CD4-positive, alpha-beta T cell treated with Interleukin-4 for 4 hours (primary cell): ENCODE results near the gene SCAF4.
"Not testable (repeated sequence)": the region's sequence is repeated elsewhere in the genome, so short reads cannot be mapped to it uniquely, and the experiment has no call there.

ENCODE experiments used
- DNase-seq: peaks from one replicate; pipeline ENCODE4 v3.0.0-alpha.2; 2020

Gene SCAF4

GRCh38 chr21:31668651-31669491 lies 63.0 kb downstream of the SCAF4 start:
- no peak for DNase-seq

DNA sequence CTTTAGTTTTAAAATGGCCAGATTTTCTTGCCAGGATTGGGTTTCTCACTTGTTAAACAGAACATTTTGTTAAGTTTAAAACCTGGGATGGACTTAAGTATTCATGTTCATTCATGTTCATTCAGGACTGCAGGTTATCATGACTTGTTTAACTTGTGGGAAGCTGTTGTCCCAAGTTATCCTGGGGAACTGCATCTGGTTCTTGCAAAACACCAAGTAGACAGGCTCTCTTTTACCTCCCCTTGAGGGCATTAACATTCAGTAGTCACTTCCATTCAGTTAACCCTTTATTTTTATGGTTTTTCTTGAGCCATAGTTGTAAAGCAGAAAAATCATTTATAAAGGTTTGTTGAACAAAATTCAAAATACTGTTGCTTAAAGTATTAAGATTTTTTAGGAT lies 64.3 kb downstream of the SCAF4 start:
- DNase-seq: no peak

DNA sequence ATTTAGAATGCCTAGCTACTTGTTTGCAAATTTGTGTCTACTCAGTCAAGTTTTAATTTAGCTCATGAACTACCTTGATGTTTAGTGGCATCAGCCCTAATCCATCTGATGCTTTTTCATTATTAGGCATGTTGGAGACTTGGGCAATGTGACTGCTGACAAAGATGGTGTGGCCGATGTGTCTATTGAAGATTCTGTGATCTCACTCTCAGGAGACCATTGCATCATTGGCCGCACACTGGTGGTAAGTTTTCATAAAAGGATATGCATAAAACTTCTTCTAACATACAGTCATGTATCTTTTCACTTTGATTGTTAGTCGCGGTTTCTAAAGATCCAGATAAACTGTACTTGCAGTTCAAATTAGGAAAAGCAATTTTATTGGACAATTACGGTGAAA lies 64.8 kb downstream of the SCAF4 start:
- no peak for DNase-seq

- DNase-seq: no peak
These were observed 65.4 kb downstream of the SCAF4 start for GRCh38 chr21:31666445-31667010.

DNA sequence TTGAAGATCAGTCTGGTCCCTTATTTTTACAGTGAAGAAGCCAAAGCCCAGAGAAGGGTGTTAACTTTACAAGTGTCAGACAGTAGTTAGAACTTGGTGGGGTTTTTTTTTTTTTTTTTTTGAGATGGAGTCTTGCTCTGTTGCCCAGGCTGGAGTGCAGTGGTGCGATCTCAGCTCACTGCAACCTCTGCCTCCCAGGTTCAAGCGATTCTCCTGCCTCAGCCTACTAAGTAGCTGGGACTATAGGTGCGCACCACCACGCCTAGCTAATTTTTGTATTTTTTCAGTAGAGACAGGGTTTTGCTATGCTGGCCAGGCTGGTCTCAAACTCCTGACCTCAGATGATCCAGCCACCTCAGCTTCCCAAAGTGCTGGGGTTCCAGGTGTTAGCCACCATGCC lies 66.0 kb downstream of the SCAF4 start:
- DNase-seq: not testable (repeated sequence)

- peak; percentile 25 for DNase-seq
These were observed 66.5 kb downstream of the SCAF4 start for GRCh38 chr21:31665397-31665796.

DNA sequence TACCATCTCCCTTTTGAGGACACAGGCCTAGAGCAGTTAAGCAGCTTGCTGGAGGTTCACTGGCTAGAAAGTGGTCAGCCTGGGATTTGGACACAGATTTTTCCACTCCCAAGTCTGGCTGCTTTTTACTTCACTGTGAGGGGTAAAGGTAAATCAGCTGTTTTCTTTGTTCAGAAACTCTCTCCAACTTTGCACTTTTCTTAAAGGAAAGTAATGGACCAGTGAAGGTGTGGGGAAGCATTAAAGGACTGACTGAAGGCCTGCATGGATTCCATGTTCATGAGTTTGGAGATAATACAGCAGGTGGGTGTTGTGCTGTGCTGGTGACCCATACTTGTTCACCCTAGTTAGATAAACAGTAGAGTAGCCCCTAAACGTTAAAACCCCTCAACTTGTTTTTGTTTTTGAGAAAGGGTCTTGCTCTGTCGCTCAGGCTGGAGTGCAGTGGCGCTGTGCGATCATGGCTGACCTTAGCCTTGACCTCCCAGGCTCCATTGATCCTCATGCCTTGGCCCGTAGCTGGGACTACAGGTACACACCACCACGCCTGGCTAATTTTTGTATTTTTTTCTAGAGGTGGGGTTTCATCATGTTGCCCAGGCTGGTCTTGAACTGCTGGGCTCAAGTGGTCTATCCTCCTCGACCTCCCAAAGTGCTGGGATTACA lies 68.2 kb downstream of the SCAF4 start:
- DNase-seq: no peak

DNA sequence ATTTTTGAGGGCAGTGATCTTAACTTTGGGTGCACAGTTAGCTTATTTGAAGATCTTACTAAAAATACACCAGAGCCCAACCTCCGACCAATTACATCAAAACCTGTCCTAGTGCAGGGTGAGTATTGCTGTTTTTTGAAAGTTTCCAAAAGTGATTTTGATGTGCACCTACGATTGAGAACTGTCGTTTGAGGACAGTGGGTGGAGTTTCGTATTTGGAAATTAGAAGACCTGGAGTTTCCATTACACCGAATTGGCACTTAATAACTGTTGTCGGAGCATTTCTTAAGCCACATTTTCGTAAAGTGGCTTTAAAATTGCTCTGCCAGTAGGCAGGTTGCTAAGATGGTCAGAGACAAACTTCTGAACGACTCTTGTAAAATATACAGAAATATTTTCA lies 71.3 kb downstream of the SCAF4 start:
- DNase-seq: no peak

DNA sequence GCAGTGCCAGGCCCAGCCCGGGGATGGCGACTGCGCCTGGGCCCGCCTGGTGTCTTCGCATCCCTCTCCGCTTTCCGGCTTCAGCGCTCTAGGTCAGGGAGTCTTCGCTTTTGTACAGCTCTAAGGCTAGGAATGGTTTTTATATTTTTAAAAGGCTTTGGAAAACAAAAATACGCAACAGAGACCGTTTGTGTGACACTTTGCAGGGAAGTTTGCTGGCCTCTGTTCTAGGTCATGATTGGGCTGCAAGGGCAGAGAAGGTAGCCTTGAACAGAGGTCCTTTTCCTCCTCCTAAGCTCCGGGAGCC lies 71.7 kb downstream of the SCAF4 start:
- DNase-seq: no peak

GRCh38 chr21:31659536-31660258 lies 72.2 kb downstream of the SCAF4 start, which contains the start of gene SOD1:
Gene SOD1 (plus strand): TSS chr21:31659693. CDS start chr21:31659770, 77 bp downstream.
- peak; percentile 95 for DNase-seq

DNA sequence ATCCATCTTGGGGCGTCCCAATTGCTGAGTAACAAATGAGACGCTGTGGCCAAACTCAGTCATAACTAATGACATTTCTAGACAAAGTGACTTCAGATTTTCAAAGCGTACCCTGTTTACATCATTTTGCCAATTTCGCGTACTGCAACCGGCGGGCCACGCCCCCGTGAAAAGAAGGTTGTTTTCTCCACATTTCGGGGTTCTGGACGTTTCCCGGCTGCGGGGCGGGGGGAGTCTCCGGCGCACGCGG lies 72.7 kb downstream of the SCAF4 start:
- no peak for DNase-seq

DNA sequence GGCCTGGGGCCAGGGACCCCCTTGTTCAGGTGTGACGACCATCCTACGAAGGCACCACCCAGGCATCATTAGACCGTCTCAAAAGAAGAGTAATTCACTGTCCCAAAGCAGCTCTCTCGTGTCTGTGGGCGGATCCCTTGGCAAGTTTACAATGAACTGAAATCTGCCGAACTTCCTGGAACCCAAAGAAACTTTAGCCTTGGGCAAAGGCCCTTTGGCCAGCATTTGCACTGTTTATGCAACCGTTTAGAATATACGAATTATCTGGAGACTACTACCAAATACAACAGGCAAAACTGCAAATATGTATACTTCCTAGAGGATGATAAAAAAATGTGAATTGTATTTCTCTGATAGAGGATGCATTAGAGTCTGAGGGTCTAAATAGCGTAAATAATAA lies 73.9 kb downstream of the SCAF4 start:
- DNase-seq: no peak

- DNase-seq: peak; percentile 43
These were observed 75.5 kb downstream of the SCAF4 start for GRCh38 chr21:31656199-31657095.

DNA sequence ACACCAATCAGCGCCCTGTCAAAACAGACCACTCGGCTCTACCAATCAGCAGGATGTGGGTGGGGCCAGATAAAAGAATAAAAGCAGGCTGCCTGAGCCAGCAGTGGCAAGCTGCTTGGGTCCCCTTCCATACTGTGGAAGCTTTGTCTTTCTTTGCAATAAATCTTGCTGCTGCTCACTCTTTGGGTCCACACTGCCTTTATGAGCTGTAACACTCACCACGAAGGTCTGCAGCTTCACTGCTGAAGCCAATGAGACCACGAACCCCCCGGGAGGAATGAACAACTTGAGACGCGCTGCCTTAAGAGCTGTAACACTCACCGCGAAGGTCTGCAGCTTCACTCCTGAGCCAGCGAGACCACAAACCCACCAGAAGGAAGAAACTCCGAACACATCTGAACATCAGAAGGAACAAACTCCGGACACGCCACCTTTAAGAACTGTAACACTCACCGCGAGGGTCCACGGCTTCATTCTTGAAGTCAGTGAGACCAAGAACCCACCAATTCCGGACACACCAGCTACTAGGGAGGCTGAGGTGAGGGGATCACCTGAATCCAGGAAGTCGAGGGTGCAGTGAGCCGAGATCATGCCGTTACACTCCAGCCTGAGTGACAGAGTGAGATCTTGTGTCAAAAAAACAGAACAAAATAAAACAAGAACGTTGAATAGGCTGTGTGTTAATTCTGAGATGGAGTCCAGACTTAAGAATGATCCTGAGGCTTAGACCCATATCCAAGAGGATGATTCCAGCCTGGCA lies 76.9 kb downstream of the SCAF4 start:
- DNase-seq: peak; percentile 30

DNA sequence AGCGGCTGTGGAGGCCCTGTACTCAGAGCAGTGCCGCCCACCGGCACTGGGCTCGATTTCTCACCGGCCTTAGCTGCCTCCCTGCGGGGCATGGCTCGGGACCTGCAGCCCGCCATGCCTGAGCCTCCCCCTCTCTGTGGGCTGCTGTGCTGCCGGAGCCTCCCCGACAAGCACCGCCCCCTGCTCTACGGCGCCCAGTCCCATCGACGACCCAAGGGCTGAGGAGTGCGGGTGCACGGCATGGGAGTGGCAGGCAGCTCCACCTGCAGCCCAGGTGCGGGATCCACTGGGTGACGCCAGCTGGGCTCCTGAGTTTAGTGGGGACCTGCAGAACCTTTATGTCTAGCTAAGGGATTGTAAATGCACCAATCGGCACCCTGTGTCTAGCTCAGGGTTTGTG lies 77.6 kb downstream of the SCAF4 start:
- no peak for DNase-seq

- not testable (repeated sequence) for DNase-seq
These were observed 80.4 kb downstream of the SCAF4 start for GRCh38 chr21:31651491-31651890.

DNA sequence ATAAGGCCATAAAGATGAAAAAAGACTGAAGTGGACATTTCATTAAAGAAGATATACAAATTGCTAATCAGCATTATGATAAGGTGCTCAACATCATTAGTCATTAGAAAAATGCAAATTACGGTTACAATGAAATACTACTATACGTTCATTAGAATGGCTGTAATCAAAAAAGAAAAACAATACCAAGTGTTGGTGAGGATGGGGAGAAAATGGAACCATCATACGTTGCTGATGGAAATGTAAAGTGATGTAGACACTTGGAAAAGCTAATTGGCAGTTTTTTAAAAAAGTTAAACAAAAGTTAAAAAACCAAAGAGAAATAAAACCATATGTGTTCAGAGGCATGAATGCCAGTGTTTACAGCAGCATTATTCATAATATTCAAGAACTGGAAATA lies 81.0 kb downstream of the SCAF4 start:
- DNase-seq: no peak

DNA sequence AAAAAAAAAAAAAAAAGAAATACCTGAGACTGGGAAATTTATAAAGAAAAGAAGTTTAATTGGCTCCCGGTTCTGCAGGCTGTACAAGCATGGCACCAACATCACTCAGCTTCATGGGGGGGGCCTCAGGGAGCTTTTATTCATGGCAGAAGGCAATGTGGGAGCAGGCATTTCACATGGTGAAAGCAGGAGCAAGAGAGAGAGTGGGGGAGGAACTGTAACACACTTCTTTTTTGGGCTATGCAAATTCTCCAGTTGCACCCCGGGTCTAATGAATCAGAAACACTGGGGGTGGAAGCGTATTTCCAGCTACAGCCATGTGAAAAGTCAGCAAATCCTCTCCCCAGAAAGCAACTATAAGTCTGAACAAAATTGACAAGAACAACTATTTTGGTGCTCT lies 84.3 kb downstream of the SCAF4 start:
- DNase-seq: no peak

DNA sequence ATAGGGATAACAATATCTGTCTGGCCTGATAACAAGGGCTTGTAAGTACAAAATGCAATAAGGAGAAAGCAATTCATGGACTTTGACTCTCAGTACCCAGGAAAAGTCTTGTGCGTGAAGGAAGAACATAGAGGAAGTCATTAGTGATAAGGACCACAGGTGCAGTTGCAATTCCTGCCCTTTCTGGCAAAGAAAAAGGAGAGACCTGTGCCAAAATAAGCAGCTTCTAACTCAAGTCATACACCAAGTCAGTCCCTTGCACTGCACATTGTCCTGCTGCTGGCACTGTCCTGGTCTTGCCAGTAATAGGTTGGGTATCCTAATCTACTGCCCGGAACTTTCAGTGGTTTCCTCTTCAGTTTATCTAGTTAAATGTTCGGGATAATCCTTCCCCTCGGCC lies 87.3 kb downstream of the SCAF4 start:
- no peak for DNase-seq

DNA sequence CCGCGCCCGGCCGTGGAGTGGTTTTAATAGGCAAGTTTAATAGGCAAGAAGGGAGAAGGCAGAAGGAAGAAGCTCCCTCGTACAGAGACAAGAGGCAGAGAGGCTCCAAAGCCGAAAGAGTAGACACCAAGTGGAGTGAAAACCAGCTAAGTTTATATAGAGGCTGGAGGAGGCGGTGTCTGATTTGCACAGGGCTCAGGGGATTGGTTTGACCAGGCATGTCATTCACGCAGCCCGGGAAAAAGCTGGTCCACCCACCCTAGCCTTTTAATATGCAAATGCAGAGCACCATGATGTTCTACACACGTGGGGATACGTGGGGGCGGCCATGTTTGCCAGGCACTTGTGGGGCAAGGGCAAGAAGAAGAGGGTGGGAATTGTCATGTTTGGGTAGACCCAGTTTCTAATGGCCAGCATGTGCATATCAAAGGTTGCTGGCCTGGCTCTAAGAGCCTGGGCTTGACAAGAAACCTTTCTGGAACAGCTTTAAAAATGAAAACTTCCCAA lies 90.4 kb downstream of the SCAF4 start:
- no peak for DNase-seq

GRCh38 chr21:31636874-31637273 lies 95.0 kb downstream of the SCAF4 start:
- no peak for DNase-seq

DNA sequence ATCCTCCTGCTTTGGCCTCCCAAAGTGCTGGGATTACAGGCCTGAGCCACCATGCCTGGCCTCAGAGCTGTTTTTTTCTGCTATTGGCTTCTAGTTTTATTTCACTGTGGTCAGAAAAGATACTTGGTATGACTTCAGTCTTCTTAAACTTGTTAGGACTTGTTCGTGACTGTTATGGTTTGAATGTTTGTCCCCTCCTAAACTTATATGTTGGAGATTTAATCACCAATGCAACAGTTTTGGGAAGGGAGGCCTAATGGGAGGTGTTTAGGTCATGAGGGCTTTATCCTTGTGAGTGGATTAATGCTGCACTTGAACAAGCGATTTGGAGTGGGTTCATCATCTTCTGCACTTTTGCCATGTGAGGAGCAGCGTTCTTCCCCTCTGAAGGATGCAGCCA lies 96.9 kb downstream of the SCAF4 start:
- no peak for DNase-seq
